Stimulated activated CD8-positive, alpha-beta memory T cell treated with anti-CD3 and anti-CD28 coated beads, Interleukin-4, amount 100 ng/mL, for 48 hours (primary cell): ENCODE data around the gene EFCAB11.
A peak's percentile ranks its signal among the peaks of the same experiment; 100 is the strongest.

Experiments used
- DNase-seq: peaks from one replicate; pipeline ENCODE4 v3.0.0-alpha.2; 2020

Gene EFCAB11

GRCh38 chr14:89753828-89754412 lies 200.6 kb downstream of the EFCAB11 start:
- no peak for DNase-seq

GRCh38 chr14:89750908-89751392 lies 203.6 kb downstream of the EFCAB11 start:
- DNase-seq = peak; percentile 60

GRCh38 chr14:89750281-89750755 lies 204.2 kb downstream of the EFCAB11 start:
- DNase-seq = no peak

- no peak for DNase-seq
Measured at GRCh38 chr14:89748004-89748403, 206.5 kb downstream of the EFCAB11 start.

GRCh38 chr14:89747126-89747525 lies 207.4 kb downstream of the EFCAB11 start:
- DNase-seq = no peak

GRCh38 chr14:89746654-89747053 lies 207.9 kb downstream of the EFCAB11 start:
- DNase-seq = no peak

- no peak for DNase-seq
Measured at GRCh38 chr14:89746135-89746534, 208.4 kb downstream of the EFCAB11 start.
